C4-2B (cell line): ENCODE results near the gene FRMD1.

ENCODE experiments used
- ZFX ChIP-seq: fragments of 450-650 bp; IDR thresholded peaks from 2 replicates; pipeline ENCODE4 v1.6.1; 2017
- TF ChIP-seq, protein P1 (sequence below): fragments of 450-650 bp; conservative IDR thresholded peaks from 2 replicates; pipeline ENCODE4 v1.5.1; 2017; ENCODE audit warnings: mild to moderate bottlenecking

DNA sequence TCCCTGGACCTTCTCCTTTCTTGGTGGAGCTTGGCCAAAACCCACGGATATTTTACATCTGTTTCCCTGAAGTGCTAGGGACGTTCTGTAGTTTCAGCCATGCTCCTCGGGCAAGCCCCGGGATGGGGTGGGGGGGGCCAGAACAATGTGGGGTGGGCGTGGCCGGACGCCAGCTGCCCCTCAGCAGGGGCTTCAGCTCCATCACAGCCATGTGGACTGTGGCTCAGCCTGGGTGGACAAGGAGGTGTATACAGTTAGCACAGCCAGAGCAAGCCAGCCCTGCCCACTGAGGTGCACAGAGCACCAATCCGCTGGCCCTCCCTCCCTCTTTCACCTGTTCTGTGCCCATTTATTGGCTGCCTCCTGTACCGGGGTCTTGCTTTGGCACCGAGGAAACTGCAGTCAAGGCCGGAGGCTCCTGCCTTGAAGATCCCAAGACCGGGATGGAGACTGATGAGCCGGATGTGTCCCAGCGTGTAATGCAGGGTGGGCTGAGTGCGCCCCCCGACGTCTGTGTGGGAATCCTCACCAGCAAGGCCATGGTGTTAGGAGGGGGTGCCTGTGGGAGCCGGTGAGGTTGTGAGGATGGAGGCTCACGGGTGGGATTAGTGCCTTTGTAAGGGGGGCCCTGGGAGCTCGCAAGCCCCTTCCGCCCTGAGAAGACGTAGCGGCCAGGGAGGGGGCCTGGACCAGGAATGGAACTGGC, 28.0 kb downstream of the FRMD1 start:
- no peak for TF ChIP-seq ZFX
- TF ChIP-seq, protein P1, sequence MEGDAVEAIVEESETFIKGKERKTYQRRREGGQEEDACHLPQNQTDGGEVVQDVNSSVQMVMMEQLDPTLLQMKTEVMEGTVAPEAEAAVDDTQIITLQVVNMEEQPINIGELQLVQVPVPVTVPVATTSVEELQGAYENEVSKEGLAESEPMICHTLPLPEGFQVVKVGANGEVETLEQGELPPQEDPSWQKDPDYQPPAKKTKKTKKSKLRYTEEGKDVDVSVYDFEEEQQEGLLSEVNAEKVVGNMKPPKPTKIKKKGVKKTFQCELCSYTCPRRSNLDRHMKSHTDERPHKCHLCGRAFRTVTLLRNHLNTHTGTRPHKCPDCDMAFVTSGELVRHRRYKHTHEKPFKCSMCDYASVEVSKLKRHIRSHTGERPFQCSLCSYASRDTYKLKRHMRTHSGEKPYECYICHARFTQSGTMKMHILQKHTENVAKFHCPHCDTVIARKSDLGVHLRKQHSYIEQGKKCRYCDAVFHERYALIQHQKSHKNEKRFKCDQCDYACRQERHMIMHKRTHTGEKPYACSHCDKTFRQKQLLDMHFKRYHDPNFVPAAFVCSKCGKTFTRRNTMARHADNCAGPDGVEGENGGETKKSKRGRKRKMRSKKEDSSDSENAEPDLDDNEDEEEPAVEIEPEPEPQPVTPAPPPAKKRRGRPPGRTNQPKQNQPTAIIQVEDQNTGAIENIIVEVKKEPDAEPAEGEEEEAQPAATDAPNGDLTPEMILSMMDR, result no peak
